Right ventricle myocardium inferior (tissue), 1 donor: ENCODE data around the gene LRRN4. TPM values are rescaled to one million over a fixed set of nuclear protein-coding genes. Genes with fewer than 3 reads are reported as not detected.

Experiments used
- ATAC-seq: fragments of 200-7000 bp; cut with Tn5 transposase; one replicate; pipeline ENCODE4 v1.9.1; 2020; ENCODE audit warnings: mild to moderate bottlenecking, moderate library complexity
- DNase-seq: peaks from one replicate; pipeline ENCODE4 v3.0.0; 2021; ENCODE audit errors: missing footprints
- intact Hi-C: fragments of 100-400 bp; cut with DNase I; formaldehyde crosslinking; loops from one replicate; pipeline ENCODE4 v1.11.0; 2022
- long read RNA-seq: library from polyadenylated mRNA; unstranded; transcript quantifications from one replicate; pipeline ENCODE4 v2.0.0, GENCODE V29; 2021
- total RNA-seq: library from RNA; stranded (reverse); fragmentation: NEBNext Ultra II Directional; extraction: Animal tissue kit (Norgen Biotek cat#: 25700); gene quantifications from one replicate; pipeline ENCODE4 v1.2.1, GENCODE V29; 2021
- donor health status: DM: no; HTN: yes; CAD: no; lungs with severe emphysema.

LRRN4 gene
- 0.46 TPM for total RNA-seq
- long read RNA-seq, partial matches to known transcripts: 0 of 1 reads
- long read RNA-seq, other reads (novel, unspliced or antisense): 0 of 1 reads

DNA sequence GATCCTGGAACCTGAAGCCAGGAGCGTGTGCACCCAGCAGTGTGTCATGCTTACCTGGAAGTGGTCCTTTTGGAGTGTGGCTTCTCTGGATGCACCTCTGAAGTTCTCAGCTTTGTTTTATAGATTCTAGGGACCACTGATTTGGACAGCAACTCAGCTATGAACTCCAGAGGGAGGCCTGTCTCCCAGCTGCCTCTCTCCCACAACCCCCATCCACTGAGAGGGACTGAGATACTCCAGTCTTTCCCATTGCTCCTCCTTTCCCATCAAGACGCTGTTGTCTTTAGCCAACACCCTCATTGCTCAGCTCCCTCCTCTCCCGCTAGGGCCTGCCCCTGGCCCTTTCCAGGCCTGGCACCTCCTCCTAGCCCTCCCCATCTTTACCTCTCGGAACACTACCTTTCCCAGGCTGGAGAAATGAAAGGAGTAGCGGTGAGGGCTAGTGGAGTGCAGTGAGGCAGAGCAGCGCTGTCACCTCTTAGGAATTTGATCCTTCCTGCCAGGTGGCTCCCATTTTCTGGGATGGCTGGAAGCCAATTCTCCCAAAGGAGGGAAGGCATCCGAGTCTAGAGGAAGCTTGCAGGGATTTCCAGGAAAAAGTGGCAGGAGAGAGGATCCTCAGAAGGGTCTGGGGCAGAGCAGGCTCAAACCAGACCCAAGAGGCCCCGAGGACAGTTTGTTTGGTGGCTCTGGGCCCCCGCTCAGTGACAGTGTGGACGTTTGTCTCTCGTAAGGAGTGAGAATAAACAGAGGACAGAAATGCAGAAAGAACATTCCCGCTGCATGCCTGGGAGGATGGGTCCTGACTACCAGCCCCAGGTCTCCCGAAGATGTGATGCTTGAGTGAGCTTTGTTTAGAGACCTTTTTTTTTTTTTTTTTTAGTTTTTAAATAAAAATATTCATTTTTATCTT, at the start of gene LRRN4:
Gene LRRN4, minus strand, starts transcription at position 285 of the 913 bp plus-strand sequence. CDS start 1,261 bp downstream, outside the sequence.
- ATAC-seq: no peak
- no peak for DNase-seq
- intact Hi-C loops: no loop called here

DNA sequence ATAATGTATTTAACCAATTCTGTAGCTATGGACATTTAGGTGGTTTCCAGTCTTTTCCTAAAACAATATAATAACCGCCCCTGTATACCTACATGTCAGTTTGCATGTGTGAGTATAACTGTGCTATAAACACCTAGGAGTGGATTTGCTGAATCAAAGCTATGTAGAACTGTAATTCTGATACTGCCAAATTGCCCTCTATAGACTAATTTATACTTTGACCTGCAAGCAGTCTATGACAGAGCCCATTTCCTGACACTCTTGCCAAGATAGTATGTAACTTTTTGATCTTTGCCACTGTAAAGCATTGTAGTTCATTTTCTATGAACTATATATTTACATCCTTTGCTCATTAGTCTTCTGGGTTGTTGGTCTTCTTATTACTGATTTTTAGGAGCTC, 49.4 kb upstream of the LRRN4 start:
- intact Hi-C loops: no loop called here
- ATAC-seq (no peak), DNase-seq (no peak)

DNA sequence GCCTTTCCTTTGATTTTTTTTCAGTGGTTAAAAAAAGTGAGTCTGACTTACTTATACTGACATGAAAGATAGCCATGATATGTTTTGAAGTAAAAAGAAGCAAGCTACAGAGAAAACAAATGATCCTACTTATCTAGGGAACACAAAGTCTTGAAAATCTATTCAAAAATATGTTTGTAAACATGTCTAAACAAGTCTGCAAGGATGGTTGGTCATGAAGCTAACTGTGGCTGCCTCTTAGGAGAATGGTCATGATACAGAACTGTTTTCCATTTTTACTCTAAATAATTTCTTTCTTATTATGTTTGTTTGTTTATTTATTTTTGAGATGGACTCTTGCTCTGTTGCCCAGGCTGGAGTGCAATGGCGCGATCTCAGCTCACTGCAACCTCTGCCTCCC, 47.5 kb upstream of the LRRN4 start:
- DNase-seq: no peak
- intact Hi-C loops: no loop called here
- ATAC-seq: no peak

DNA sequence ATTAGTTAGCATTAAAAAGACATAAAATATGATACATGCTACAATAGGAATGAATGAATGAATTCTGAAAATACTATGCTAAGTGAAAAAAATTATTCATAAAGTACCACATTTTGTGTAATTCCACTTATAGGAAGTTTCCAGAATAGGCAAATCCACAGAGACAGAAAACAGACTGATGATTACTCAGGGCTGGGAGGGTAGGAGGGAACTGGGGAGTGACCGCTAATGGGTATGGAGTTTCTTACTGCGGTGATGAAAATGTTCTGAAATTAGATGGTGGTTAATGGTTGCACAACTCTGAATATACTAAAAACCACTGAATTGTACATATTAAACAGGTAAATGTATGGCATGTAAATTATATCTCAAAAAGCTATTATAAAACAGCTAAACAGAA, 46.4 kb upstream of the LRRN4 start:
- no peak for ATAC-seq
- intact Hi-C loops: no loop called here
- DNase-seq: no peak

DNA sequence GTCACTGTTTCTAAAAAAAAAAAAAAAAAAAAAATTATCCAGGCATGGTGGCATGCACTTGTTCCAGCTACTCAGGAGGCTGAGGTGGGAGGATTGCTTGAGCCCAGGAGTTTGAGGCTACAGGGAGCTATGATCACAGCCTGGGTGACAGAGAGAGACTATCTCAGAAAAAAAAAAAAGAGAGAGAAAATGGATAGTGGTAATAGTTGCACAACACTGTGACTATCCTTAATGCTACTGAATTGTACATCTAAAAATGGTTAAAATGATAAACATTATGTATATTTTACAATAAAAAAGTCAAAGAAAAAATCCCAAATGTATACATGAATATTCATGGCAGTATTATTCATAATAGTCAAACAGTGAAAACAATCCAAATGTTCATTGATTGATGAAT, 46.0 kb upstream of the LRRN4 start:
- intact Hi-C loops: no loop called here
- no peak for ATAC-seq
- DNase-seq: no peak

DNA sequence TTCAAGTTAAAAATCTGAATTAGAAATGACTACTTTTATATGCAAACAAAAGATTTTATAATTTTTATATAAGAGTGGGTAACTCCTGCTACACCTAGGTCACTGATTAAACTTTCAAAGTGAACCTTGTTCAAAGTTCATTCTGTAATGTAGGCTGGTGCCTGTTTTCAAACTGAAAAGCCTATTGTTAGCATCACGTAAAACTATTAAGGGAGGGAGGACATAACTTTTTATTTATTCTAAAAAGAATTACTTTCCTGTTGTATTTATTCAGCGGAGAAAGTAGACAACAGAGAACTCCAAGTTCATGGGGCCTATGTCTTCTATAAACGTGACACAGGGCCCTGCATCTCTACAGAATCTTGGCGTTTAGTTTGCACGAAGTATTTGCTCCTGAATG, 41.5 kb upstream of the LRRN4 start:
- DNase-seq: no peak
- intact Hi-C loops: no loop called here
- ATAC-seq: no peak

DNA sequence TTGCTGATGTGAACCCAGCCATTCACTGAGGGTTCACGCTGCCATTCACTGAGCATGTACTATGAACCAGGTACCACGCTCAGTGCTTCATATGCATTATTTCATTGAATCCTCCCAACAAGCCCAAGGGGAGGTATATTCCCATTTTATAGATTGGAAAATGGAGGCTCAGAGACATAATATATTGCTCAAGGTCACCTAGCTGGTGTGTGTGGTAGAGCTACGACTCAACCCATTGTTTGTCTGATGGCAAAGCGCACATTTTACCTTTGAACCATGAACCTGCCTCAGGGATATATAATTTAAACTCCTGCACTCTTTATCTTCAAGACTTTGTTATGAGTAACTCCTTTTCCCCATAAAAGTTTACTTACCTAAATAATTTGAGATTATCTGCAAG, 40.7 kb upstream of the LRRN4 start:
- ATAC-seq (no peak), DNase-seq (no peak)
- intact Hi-C loops: no loop called here

DNA sequence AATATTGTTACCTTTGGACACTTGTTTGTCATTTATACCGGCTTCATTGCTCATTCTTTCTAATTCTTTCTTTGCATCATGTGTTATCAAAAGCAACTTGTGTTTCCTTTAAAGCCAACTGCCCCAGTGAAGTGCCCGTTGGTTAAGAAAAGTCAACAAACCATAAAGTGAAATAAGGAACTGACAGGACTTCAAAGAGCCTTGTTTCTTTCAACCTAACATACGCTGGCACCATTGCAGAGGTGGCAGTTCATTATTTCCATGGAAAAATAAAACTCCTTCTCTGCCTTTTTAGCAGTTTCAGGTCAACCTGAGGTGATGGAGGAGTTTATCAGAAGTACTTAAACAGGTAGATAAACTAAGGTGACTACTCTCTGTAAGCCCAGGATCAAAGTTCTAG, 40.2 kb upstream of the LRRN4 start:
- no peak for ATAC-seq
- no peak for DNase-seq
- intact Hi-C loops: no loop called here

DNA sequence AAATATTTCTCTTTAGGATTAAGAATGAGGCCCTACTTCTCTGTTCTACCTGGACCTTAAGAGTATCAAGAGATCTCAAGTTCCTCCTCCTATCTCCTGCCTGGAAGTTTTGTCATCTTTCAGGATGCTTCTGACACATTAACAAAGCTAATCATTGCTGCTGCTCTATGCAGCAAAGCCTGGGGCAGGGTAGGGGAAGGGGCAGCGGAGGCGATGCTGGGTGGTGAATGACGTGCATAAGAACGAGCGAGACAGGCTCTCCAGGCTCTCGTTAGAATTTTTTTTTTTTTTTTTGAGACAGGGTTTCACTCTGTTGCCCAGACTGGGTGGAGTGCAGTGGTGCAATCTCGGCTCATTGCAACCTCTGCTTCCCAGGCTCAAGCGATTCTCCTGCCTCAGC, 37.8 kb upstream of the LRRN4 start:
- DNase-seq: no peak
- intact Hi-C loops: no loop called here
- no peak for ATAC-seq

DNA sequence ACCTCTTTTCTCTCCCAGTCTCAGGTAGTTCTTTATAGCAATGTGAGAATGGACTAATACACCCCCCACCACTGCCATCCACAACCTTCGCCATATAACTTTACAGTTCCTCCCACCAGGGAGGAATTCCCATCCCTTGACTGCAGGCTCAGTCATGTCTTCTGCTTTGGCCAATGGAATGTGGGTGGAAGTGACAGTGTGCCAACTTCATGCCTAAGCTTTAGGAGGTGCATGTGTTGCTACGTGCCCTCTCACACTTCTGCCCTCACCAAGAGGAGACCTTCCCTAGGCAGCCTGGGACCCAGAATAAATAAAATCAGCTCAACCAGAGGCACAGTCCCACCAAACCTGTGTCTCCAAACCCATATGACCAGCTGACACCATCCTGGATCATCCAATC, 33.0 kb upstream of the LRRN4 start:
- no peak for ATAC-seq

DNA sequence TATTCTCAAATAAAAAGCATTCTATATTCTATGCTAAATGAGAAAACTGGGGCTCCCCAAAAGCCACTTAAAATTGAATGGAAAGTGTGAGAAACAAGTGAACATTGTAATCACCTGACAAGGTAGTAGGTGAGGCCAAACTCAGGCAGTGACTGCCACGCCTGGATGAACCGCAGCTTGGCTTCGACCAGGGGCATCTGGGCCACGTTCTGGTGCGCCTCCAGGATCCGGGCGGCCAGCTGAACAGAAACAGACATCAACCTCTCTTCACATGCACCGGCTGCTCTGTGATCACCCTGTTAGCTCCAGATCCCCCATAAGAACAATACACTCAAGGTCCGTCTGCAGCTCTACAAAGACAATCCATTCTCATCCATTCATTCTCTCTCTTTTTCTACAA, 30.1 kb upstream of the LRRN4 start:
- intact Hi-C loops: no loop called here
- ATAC-seq (no peak), DNase-seq (no peak)

More for the DNA sequence above, 33.0 kb upstream of the LRRN4 start:
- intact Hi-C loops: no loop called here
- DNase-seq: no peak

DNA sequence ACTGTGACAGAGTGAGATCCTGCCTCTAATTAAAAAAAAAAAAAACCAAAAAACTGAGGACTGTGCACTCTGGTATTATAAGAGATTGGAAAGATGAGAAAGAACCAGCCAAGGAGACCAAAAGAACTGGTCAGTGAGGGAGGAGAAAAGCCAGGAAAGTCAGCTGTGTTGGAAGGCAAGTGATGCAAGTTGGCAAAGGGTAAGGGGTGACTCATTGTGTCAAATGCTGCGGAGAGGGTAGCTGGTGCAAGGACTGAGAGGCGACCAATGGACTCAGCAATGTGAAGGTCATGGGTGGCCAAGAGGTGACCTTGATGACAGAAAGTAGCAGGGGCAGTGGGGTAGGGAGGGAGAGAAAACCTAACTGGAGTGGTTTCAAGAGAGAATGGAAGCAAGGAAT, 27.4 kb upstream of the LRRN4 start:
- no peak for ATAC-seq
- DNase-seq: no peak
- intact Hi-C loops: no loop called here

DNA sequence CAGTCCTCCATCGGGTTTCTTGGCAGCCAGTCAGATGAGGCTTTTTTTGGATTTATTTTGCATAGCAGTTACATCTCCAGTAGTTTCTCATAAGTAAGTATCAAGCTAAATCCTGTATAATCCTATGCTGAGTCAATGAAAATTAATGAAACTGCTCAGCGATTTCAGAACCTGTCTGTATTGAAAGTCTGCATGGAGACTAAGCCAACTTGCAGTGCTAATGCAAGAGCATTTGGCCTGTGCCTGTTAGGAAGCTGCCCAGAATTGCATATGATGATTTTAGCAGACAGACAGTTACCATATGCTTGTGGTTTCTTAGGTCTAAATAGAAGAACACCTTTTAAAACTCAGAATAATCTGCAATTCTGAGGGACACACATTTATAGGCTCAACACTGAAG, 25.2 kb upstream of the LRRN4 start:
- no peak for DNase-seq
- intact Hi-C loops: loop anchor here (10.0 kb wide), 1 partner anchor 274 kb away; no protein-coding TSS in a partner anchor
- no peak for ATAC-seq

DNA sequence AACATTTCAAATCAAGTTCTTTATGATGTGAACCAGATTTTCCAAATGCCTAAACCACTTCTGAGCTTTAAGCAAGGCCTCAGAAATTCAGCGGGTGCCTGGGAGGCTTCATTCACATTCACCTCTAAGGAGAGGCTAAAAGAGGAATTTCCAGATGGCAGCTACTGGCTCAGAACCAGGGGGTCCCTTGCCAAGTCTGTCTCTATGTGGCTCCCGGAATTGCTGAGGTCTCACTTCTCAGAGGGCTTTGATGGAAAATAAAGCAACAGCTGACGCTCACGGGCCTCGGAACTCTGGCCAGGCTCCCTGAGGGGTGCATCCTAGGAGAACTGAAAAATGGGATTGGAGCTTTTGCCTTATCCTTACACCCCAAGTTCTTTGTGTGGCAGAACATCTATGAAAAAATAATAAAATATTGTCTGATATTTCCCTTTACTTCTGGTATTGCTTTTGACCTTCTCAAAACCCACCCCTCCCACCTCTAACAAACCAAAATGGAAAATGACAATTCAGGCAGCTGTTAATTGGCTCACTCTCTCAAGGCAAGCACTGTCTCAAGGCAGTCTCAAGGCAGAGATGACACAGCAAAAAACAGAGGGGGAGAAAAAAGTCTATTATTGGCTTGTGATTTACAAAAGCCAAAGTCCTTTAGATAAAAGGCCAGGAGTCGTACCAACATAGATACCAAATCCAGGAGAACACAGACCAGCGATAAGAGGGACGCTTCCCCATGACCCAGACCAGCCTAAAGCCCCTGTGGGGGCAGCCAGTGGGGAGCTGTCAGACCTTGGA, 21.8 kb upstream of the LRRN4 start:
- intact Hi-C loops: loop anchor here (2.0 to 10.0 kb wide), 2 partner anchors 37 to 271 kb away; no protein-coding TSS in a partner anchor
- ATAC-seq (peak; percentile 65), DNase-seq (no peak)

DNA sequence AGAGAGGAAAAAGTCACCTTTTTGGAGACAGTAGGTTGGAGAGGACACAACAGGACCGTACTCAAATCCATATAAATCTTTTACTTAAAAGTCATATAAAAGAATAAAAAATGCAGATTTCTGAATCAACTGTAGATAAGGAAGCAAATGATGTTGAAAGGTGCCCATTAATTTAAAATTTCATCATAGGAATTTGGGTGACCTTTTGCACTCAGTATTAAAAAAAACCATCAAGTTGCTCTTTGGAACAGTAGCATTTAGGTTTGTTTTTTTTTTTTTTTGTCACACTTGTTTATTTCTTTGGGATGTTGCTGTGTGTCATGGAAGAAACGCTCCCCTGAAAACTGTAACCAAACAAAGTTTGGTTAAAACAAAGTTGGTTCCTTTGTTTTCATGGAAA, 20.9 kb upstream of the LRRN4 start:
- intact Hi-C loops: loop anchor here (2.0 to 10.0 kb wide), 2 partner anchors 36 to 270 kb away; no protein-coding TSS in a partner anchor
- ATAC-seq (no peak), DNase-seq (no peak)

DNA sequence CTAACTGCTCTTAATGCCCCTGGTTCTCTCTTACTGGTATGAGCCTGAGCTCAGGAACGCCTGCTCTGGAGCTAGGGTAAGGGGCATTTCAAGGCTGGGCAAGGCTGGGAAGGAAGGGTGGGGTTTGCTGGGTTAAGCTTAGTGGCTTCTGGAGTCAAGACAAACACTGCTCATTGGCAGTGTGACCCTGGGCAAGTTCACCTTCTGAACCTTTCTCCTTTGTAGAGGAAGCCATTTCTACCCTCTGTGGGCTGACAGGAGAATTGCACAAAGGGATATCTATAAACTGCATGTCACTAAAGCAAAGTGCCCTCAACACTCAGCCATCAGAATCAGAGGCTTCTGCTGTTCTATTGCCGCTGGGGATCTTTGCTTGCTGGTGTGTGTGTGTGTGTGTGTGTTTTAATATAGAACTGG, 20.3 kb upstream of the LRRN4 start:
- ATAC-seq: peak; percentile 81
- DNase-seq: no peak
- intact Hi-C loops: loop anchor here (2.0 to 10.0 kb wide), 2 partner anchors 35 to 269 kb away; no protein-coding TSS in a partner anchor

DNA sequence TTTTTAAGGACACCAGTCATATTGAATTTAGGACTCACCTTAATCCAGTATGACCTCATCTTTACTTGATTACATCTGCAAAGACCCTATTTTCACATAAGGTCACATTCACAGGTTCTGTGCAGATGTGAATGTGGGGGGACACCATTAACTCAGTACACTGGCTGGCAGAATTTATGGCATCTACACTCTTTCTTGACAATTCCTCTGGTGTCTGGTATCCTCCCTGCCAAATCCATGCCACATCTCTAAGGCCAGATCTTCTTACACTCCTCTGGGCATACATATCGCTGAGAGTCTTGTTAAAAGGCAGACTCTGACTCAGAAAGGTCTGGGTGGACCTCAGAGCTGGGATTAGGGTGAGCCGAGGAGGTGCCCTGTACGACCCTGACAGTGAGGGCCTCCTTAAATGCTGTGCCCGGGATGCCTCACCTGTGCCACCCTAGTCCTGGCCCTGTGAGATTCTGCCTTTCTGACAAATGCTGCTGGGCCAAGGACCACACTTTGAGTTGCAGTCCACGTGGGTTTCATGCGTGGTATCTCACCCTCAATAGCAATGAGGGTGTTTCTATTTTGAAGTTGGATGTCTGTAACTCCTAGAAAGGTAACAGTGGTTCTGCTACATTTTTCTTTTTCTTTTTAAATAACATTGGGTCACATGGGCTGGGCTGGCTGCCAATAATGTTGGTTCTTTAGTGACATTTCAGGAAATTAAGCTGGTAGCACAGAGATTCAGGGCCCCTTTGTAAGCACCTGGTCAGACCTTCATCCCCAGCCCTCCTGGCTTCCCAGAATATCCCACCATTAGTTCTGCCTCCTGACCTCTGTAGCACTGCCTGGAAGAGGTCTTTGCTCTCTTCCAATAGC, 17.2 kb upstream of the LRRN4 start:
- ATAC-seq (no peak), DNase-seq (no peak)
- intact Hi-C loops: loop anchor here (10.0 kb wide), 1 partner anchor 266 kb away; no protein-coding TSS in a partner anchor

DNA sequence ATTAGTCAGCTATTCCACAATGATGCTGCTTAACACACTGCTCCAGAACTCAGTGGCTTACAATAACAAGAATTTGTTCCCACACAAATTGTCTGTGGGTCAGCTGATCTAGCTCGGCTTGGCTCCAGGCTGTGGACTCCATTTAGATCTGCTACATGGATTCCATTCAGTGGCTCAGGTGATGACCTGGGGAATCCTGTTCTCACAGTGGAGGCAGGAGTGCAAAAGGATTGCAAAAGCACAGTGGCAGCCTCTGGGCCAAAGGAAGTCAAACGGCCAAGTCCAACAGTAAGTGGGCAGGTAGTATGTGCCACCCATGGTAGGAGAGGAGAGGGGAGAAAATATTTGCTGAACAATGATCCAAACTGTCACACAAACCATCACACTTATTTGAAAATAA, 15.8 kb upstream of the LRRN4 start:
- no peak for ATAC-seq
- intact Hi-C loops: loop anchor here (10.0 kb wide), 1 partner anchor 265 kb away; no protein-coding TSS in a partner anchor

More for the DNA sequence above, 15.8 kb upstream of the LRRN4 start:
- DNase-seq: no peak
